Measurements from ENCODE around the gene MYB. TPM values are rescaled to one million over a fixed set of nuclear protein-coding genes. Genes with fewer than 3 reads are reported as not detected.
A peak's percentile ranks its signal among the peaks of the same experiment; 100 is the strongest.
"Not testable (repeated sequence)": the region's sequence is repeated elsewhere in the genome, so short reads cannot be mapped to it uniquely, and the experiment has no call there.

Gene MYB
- not detected in 2 replicates for total RNA-seq (2014; rRNA removed; shearing (Covaris generic))

- peak; percentile 22 for DNase-seq (ENCODE audit: low spot score)
- in situ Hi-C loops (cut with HindIII; ENCODE audit: low sequenced_read_pairs), result no loop called here
Measured at GRCh38 chr6:135180542-135181332, at the start of gene MYB. Gene MYB (plus strand): TSS chr6:135181308. CDS start chr6:135181514, 206 bp downstream.

- DNase-seq (ENCODE audit: low spot score), result no peak
- in situ Hi-C loops (cut with HindIII; ENCODE audit: low sequenced_read_pairs), result no loop called here
Measured at GRCh38 chr6:135132776-135133175, 48.3 kb upstream of the MYB start.

DNA sequence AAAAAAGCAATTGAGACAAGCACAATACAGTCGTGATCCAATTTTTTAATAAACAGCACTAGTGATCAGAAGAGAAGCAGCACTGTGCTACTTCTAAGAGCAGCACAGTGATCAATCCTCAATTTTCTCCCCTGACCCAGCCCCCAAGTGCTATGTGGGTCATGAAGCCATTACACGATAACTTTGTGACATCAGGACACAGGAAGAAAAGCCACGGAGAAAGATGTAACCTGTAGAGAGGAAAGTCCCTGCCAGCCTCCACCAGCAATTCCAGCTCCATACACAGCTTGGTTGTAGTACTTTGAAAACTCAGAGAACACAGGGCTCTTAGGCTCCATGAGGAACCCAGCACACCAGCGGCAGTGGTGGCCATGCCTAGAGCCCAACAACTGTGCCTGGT lies 45.3 kb upstream of the MYB start:
- in situ Hi-C loops (cut with HindIII; ENCODE audit: low sequenced_read_pairs), result no loop called here
- DNase-seq (ENCODE audit: low spot score), result no peak

DNA sequence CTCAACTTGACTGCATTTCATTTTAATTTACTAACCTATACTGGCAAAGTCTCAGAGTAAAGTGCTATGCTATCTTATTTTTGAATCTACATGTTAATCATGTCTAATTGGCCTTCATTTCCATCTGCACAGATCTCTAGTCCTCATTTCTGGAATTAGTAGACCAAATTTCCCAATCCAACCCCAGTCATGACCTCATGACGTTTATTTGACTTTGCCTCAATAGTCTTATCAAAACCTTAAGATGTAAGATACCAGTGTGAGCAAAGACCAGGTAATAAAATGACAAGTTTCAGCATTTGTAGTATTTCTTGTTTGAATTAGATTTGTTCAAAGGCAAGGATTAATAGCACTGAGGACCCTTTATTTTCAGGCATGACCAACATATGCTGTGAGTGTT lies 43.3 kb upstream of the MYB start:
- no peak for DNase-seq (ENCODE audit: low spot score)
- in situ Hi-C loops (cut with HindIII; ENCODE audit: low sequenced_read_pairs), result no loop called here

GRCh38 chr6:135141182-135141581 lies 39.9 kb upstream of the MYB start:
- no peak for DNase-seq (ENCODE audit: low spot score)
- in situ Hi-C loops (cut with HindIII; ENCODE audit: low sequenced_read_pairs), result no loop called here

DNA sequence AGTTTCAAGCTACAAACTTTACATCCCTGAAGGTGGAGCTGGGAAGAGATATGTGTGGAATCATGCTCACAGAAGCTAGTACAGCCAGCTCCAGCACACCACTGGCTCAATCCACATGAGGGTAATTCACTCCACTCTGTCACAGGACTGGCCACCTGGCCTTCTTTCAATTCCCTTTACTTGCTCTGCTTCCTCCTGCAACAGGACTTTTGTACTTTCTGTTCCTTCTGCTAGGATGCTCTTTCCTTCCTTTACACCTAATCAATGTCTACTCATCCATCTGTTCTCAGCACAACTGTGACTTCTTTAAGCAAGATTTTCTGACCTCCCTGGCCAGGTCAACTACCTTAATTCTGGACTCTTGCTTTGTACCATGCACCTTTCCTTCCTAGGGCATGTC lies 39.4 kb upstream of the MYB start:
- in situ Hi-C loops (cut with HindIII; ENCODE audit: low sequenced_read_pairs), result no loop called here
- DNase-seq (ENCODE audit: low spot score), result no peak

- in situ Hi-C loops (cut with HindIII; ENCODE audit: low sequenced_read_pairs); DNase-seq (ENCODE audit: low spot score): not testable (repeated sequence)
Measured at GRCh38 chr6:135142232-135142631, 38.9 kb upstream of the MYB start.

- in situ Hi-C loops (cut with HindIII; ENCODE audit: low sequenced_read_pairs), result no loop called here
- no peak for DNase-seq (ENCODE audit: low spot score)
Measured at GRCh38 chr6:135144673-135145062, 36.4 kb upstream of the MYB start.

GRCh38 chr6:135145063-135145800 lies 35.9 kb upstream of the MYB start:
- DNase-seq (ENCODE audit: low spot score), result no peak
- in situ Hi-C loops (cut with HindIII; ENCODE audit: low sequenced_read_pairs), result no loop called here

- no peak for DNase-seq (ENCODE audit: low spot score)
- in situ Hi-C loops (cut with HindIII; ENCODE audit: low sequenced_read_pairs), result no loop called here
Measured at GRCh38 chr6:135146162-135146934, 34.8 kb upstream of the MYB start.

DNA sequence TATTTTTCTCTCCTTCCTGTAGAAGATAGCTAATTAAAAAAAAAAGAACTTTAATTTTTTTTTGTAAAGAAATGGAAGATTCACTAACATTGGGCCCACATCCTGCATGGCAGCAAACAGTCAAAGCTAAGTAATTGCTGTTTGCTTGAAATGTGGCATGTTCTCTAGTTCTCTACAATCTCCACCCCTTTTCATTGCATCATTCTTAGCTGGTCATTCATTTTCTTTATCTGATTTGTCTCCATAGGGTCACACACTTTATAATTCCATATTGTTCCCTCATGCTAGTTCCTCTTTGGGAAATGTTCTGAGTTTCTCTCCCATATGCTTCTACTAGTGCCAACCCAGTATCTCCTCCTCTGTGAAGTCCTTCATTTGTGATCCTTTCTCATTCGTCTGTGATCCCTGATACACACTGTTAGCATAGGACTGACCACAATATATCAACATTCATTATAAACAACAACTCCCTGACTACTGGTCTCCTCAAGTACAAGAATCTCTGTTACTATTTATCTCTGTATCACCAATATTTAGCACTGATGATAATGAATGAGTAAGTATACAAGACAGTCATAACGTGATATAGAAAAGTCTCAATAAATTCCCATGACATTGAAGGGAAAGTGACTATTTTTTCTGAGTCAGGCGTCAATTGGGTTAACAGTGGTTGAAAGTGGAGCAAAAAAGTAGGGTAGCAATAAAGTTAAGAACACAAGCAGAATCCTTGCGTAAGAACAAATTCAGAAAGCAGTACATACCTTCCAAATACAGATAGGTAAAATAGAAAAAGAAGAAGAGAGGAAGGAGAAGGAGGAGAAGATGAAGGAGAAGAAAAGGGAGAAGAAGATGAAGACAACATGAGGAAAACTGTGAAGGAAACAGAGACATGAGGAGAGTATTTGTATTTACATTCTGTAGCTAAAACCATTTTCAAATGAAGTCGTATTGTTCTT lies 33.2 kb upstream of the MYB start:
- no peak for DNase-seq (ENCODE audit: low spot score)
- in situ Hi-C loops (cut with HindIII; ENCODE audit: low sequenced_read_pairs), result no loop called here

DNA sequence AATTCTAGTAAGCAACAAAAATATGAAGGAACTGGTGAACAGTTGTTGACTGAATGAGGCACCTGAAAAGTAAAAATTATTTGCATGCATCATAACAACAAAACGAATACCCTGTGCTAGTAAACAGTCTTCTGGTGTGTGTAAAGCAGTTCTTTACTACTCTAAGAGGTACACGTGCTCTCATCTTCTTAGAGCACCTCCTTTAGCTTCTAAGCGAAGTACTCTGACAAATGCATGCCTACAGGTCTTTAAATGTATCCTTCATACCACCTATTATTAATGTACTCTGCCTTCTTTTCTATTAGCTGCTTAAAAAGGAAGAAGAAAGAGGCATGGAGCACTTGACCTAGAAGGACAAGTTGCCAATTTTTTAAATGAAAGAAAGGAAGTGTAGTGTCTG lies 32.2 kb upstream of the MYB start:
- no peak for DNase-seq (ENCODE audit: low spot score)
- in situ Hi-C loops (cut with HindIII; ENCODE audit: low sequenced_read_pairs), result no loop called here

DNA sequence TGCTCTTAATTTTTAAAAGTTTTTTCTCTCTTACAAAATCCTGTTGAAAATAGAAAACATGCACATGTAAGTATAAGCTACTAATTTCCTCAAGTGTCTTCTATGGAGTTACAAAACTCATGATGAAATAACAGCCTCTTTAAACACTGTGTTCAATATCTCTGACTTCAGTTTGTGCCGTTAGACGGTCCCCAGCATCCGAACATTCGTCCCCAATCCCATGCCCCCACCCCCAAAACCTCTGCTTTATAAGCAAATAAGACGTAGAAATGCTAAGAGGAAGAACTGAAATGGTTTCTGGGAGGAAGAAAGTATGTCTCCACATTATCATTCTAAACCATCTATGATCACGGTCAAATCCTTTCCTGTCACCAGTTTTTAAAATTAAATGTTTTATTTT lies 31.7 kb upstream of the MYB start:
- no peak for DNase-seq (ENCODE audit: low spot score)
- in situ Hi-C loops (cut with HindIII; ENCODE audit: low sequenced_read_pairs), result no loop called here

DNA sequence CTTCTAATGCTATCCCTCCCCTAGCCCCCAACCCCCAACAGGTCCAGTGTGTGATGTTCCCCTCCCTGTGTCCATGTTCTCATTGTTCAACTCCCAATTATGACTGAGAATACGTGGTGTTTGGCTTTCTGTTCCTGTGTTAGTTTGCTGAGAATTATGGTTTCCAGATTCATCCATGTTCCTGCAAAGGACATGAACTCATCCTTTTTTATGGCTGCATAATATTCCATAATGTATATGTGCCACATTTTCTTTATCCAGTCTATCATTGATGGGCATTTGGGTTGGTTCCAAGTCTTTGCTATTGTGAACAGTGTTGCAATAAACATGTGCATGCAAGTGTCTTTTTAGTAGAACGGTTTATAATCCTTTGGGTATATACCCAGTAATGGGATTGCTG lies 30.6 kb upstream of the MYB start:
- DNase-seq (ENCODE audit: low spot score); in situ Hi-C loops (cut with HindIII; ENCODE audit: low sequenced_read_pairs): not testable (repeated sequence)

- DNase-seq (ENCODE audit: low spot score); in situ Hi-C loops (cut with HindIII; ENCODE audit: low sequenced_read_pairs): not testable (repeated sequence)
Measured at GRCh38 chr6:135154125-135154524, 27.0 kb upstream of the MYB start.

DNA sequence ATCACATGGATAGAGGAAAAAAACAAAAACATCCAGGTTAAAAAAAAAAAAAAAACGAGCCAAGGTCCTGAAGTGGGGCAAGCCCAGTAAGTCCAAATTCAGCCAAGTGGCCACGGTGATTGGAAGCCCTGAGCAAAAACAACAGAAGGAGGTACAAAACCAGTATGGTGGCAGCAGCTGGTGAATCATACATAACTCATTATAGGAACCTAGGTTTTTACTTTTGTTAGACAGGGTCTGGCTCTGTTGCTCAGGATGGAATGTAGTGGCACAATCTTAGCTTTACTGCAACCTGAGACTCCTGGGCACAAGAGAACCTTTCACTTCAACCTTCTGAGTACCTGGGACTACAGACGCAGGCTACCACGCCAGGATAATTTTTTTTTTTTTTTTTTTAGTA lies 22.7 kb upstream of the MYB start:
- no peak for DNase-seq (ENCODE audit: low spot score)
- in situ Hi-C loops (cut with HindIII; ENCODE audit: low sequenced_read_pairs), result no loop called here

DNA sequence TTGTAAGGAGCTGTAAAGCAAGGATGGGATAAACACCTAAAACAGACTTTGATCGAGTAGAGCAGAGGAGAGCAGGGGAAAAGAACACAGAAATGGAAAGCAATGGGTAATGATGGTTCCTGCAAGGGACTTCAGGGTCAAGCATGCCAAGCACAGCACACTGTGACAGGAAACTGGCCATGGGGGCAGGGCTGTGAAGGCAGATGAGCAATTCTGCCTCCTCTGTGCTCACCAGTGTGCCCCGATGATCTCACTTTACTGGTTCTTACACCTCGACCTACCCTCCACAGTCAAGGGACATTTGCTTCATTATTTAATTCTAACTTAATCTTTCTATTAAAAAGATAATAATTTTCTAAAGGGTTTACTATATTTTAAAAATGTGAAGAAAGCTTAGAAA lies 21.6 kb upstream of the MYB start:
- in situ Hi-C loops (cut with HindIII; ENCODE audit: low sequenced_read_pairs), result no loop called here
- no peak for DNase-seq (ENCODE audit: low spot score)

DNA sequence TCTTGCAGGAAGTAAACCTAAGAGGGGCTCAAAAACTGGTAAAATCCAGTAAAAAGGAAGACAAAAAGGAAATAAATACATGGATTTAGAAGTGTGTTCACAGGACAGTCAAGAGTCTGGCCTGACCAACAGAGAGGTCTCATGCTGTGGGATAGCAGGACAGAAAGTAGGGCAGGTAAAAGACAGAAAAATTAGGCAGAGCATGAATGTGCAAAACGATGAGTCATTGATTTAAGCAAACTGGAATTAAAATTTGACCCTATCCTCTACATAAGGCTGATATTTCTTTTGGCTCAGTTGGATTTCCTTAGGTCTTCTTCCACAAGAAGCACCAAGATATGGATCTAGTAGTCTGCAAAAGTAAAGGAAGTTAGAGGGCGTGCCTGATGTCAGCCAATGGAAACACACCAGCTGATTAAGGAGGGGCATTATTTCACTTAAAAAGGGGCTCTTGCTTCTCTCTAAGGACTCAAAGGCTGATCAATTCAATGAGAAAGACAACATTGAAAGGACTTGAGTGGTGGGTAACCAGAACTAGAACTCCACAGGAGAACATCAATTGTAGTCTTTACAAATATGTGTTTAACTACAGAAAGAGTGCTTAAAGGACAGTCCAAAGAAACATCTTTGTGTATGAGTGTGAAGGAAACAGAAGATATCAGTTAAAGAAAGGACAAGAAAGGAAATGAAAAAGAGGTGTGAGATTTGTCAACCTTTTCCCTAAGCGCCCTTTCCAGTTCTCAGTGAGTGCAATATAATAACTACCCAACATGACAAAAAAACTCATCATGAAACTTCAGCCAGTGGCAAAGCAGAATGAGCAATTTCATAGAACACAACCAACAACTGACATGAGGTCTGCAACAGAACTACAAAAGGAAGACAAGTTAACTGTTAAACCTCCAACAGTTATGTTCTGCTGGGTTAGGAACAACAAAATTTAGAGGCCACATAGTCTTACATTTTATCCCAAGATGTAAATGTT lies 19.4 kb upstream of the MYB start:
- no peak for DNase-seq (ENCODE audit: low spot score)
- in situ Hi-C loops (cut with HindIII; ENCODE audit: low sequenced_read_pairs), result no loop called here

Measured in G401 (cell line).